K562 (cell line): ENCODE results near the gene CLDN14. TPM values are rescaled to one million over a fixed set of nuclear protein-coding genes. Genes with fewer than 3 reads are reported as not detected.

Experiments
- ATAC-seq: fragments of 200-7000 bp; cut with Tn5 transposase; 3 replicates; pipeline ENCODE4 v1.9.1; 2020; ENCODE audit warnings: moderate library complexity
- BruUV-seq: library from RNA; stranded (reverse); fragments of 400-500 nt; replicated peaks from 2 replicates; lab custom pipeline; 2021; lab: Mats Ljungman, UMichigan
- CTCF ChIA-PET: fragments of 300-600 bp; formaldehyde crosslinking; extraction: SDS; loops from one replicate; lab custom pipeline; 2021; ENCODE audit warnings: low intra/inter-chr PET ratio; lab: Yijun Ruan, JAX
- POLR2A ChIA-PET: fragments of 300-600, 350-650 bp; sonication (Branson Sonifier 250); formaldehyde crosslinking; extraction: SDS; loops from one replicate; lab custom pipeline; 2021; ENCODE audit warnings: antibody characterized with exemption, inconsistent platforms; lab: Yijun Ruan, JAX
- DNase-seq, 4 experiments: peaks; one replicate each; pipeline versions ENCODE4 v3.0.0 to v3.0.0-alpha.2; 2011 to 2018; ENCODE audit warnings: low spot score in 3 of 4, mixed read lengths in 3 of 4; ENCODE audit errors: extremely low read depth in 1 of 4
- FAIRE-seq: peaks from 2 replicates; lab custom pipeline; 2011; peaks lifted over from hg19 to GRCh38; lab: Jason Lieb, UNC
- H2AFZ ChIP-seq: 2 replicates; pipeline ENCODE4 v1.6.0; 2011; ENCODE audit warnings: low read depth, low read length, control low read depth, inconsistent platforms
- H3K27ac ChIP-seq: fragments of 200-600 bp; 3 replicates; pipeline ENCODE4 v1.8.0; 2011; ENCODE audit warnings: low read depth, mild to moderate bottlenecking, control low read depth, inconsistent platforms, low read length, moderate library complexity, mixed read lengths; ENCODE audit errors: extremely low read depth
- H3K27me3 ChIP-seq, 2 experiments: fragments of 300-600 bp in 1 of 2; 2 replicates in 1 of 2; 3 replicates in 1 of 2; pipeline versions ENCODE4 v1.6.0 to v1.8.0; 2011; ENCODE audit warnings: inconsistent platforms in 2 of 2, low read length in 2 of 2, mild to moderate bottlenecking in 1 of 2, mixed read lengths in 1 of 2, moderate library complexity in 1 of 2; ENCODE audit not compliant: control insufficient read depth in 2 of 2, insufficient read depth in 2 of 2
- H3K36me3 ChIP-seq: fragments of 300-600 bp; 3 replicates; pipeline ENCODE4 v1.8.0; 2011; ENCODE audit warnings: mild to moderate bottlenecking, low read length, inconsistent platforms; ENCODE audit not compliant: control insufficient read depth, insufficient read depth
- H3K4me1 ChIP-seq, 2 experiments: fragments of 200-600 bp in 1 of 2; replicated peaks in 1 of 2; 2 replicates in 1 of 2; 3 replicates in 1 of 2; pipeline versions ENCODE4 v1.5.1 to v1.8.0; 2011; ENCODE audit warnings: inconsistent platforms in 2 of 2, low read length in 2 of 2, mild to moderate bottlenecking in 1 of 2, mixed read lengths in 1 of 2, moderate library complexity in 1 of 2; ENCODE audit not compliant: control insufficient read depth in 2 of 2, insufficient read depth in 2 of 2
- H3K4me2 ChIP-seq: 2 replicates; pipeline ENCODE4 v1.6.1; 2011; ENCODE audit warnings: low read length, control low read depth, inconsistent platforms, mixed read lengths; ENCODE audit not compliant: insufficient read depth
- H3K4me3 ChIP-seq: fragments of 200-600 bp; sonication (generic), shearing (Covaris generic); 2 replicates; pipeline ENCODE4 v1.5.1; 2016; ENCODE audit warnings: control low read depth, inconsistent platforms
- H3K79me2 ChIP-seq: fragments of 200-600 bp; 3 replicates; pipeline ENCODE4 v1.8.0; 2011; ENCODE audit warnings: low read length, inconsistent platforms; ENCODE audit not compliant: control insufficient read depth, insufficient read depth
- H3K9ac ChIP-seq, 2 experiments: 2 replicates each; pipeline versions ENCODE4 v1.6.0 to v1.6.1; 2011; ENCODE audit warnings: low read depth in 2 of 2, low read length in 2 of 2, control low read depth in 1 of 2, inconsistent platforms in 1 of 2, mild to moderate bottlenecking in 1 of 2, mixed read lengths in 1 of 2; ENCODE audit not compliant: insufficient read depth in 1 of 2
- H3K9me1 ChIP-seq: one replicate; pipeline ENCODE4 v1.6.0; 2011; ENCODE audit warnings: inconsistent platforms, mild to moderate bottlenecking, low read length, moderate library complexity; ENCODE audit not compliant: control insufficient read depth, insufficient read depth
- H3K9me3 ChIP-seq: replicated peaks from 2 replicates; pipeline ENCODE4 v1.5.1; 2011; ENCODE audit warnings: low read depth, low read length, inconsistent platforms; ENCODE audit not compliant: control insufficient read depth, insufficient read depth
- H4K20me1 ChIP-seq: replicated peaks from 2 replicates; pipeline ENCODE4 v1.6.1; 2011; ENCODE audit warnings: low read length, inconsistent platforms, mixed read lengths; ENCODE audit not compliant: control insufficient read depth, insufficient read depth
- EHMT2 ChIP-seq: fragments of 450-650 bp; IDR thresholded peaks from 2 replicates; pipeline ENCODE4 v1.6.1; 2018; ENCODE audit warnings: antibody characterized with exemption
- HMGXB4 ChIP-seq: sonication (generic); formaldehyde crosslinking; IDR thresholded peaks from 2 replicates; pipeline ENCODE4 v1.8.1; 2023; ENCODE audit warnings: mild to moderate bottlenecking, missing genetic modification reagents
- MECOM ChIP-seq: fragments of 250-450 bp; sonication (Bioruptor Pico); IDR thresholded peaks from 2 replicates; pipeline ENCODE4 v1.8.0; 2022; ENCODE audit warnings: inconsistent platforms
- PATZ1 ChIP-seq: fragments of 250-450 bp; sonication (Bioruptor Pico); IDR thresholded peaks from 2 replicates; pipeline ENCODE4 v1.5.0; 2020; ENCODE audit warnings: mild to moderate bottlenecking, borderline replicate concordance
- RCOR1 ChIP-seq, 2 experiments: IDR thresholded peaks; 2 replicates each; pipeline ENCODE4 v1.6.1; 2012; ENCODE audit warnings: low read depth in 2 of 2, low read length in 2 of 2, borderline replicate concordance in 1 of 2, improper control_type of control experiment in 1 of 2
- SPI1 ChIP-seq: IDR thresholded peaks from 2 replicates; pipeline ENCODE4 v1.6.1; 2011; ENCODE audit warnings: low read depth, low read length, control low read depth, borderline replicate concordance
- TEAD1 ChIP-seq, 2 experiments: fragments of 450-650 bp in 1 of 2; sonication (generic) in 1 of 2; formaldehyde crosslinking; IDR thresholded peaks; 2 replicates each; pipeline versions ENCODE4 v1.4.0 to v1.8.0; 2020 to 2022; ENCODE audit warnings: mild to moderate bottlenecking in 2 of 2, missing genetic modification reagents in 1 of 2
- TGIF2 ChIP-seq: sonication (generic); formaldehyde crosslinking; IDR thresholded peaks from 2 replicates; pipeline ENCODE4 v1.8.1; 2022; ENCODE audit warnings: mild to moderate bottlenecking, missing genetic modification reagents, moderate library complexity
- ZBTB7A ChIP-seq: IDR thresholded peaks from 2 replicates; pipeline ENCODE4 v1.6.1; 2011; ENCODE audit warnings: low read depth, mild to moderate bottlenecking, low read length, moderate library complexity, borderline replicate concordance; ENCODE audit not compliant: control insufficient read depth
- ZFP91 ChIP-seq: sonication (generic); formaldehyde crosslinking; IDR thresholded peaks from 2 replicates; pipeline ENCODE4 v1.8.0; 2022; ENCODE audit warnings: mild to moderate bottlenecking, missing genetic modification reagents
- ZNF311 ChIP-seq: fragments of 250-450 bp; sonication (Bioruptor Pico); IDR thresholded peaks from 2 replicates; pipeline ENCODE4 v1.4.0; 2020; ENCODE audit warnings: mild to moderate bottlenecking, moderate library complexity
- ZNF347 ChIP-seq: fragments of 450-650 bp; formaldehyde crosslinking; IDR thresholded peaks from 2 replicates; pipeline ENCODE4 v1.4.0; 2020; ENCODE audit warnings: low read depth, mild to moderate bottlenecking, moderate library complexity
- WGBS: fragments of 100-300 bp; shearing (Covaris generic); methylation state at CpG from one replicate; pipeline ENCODE4 v1.1.6; 2016; ENCODE audit warnings: low coverage, mixed read lengths; ENCODE audit not compliant: insufficient coverage; ENCODE audit errors: missing lambda C conversion rate; 5-methylcytosine and 5-hydroxymethylcytosine counted together
- in situ Hi-C: fragments of 300-500 bp; cut with MboI; formaldehyde crosslinking; loops from 4 replicates; pipeline ENCODE4 v1.15.0; 2018; ENCODE audit warnings: inconsistent platforms, mixed read lengths
- intact Hi-C: fragments of 100-400 bp; cut with micrococcal nuclease; formaldehyde crosslinking; loops from 2 replicates; pipeline ENCODE4 v1.14.2; 2022
- polyA plus RNA-seq, 8 experiments: library from polyadenylated mRNA; depleted of rRNA in 4 of 8; stranded (reverse) in 5 of 8; unstranded in 3 of 8; fragments of >200 nt; fragmentation: Nextera tagmentation in 2 of 8; fragmentation: Illumina TruSeq in 1 of 8; extraction: Ambion mirVana in 2 of 8; extraction: Trizol in 1 of 8; gene quantifications; 2 replicates each; pipeline versions ENCODE4 v1.2.1 to v1.2.3, GENCODE V29; 2011 to 2014; ENCODE audit warnings: inconsistent platforms in 1 of 8, missing spikeins in 1 of 8
- total RNA-seq, 7 experiments: library from RNA; depleted of rRNA in 6 of 7; stranded (reverse); fragments of >200 nt in 6 of 7; fragmentation: Illumina TruSeq in 2 of 7; extraction: Trizol in 2 of 7; gene quantifications; 2 replicates each; pipeline versions ENCODE4 v1.2.1 to v1.2.3, GENCODE V29; 2011 to 2021; ENCODE audit warnings: low replicate concordance in 1 of 7

CLDN14 gene
- total and polyA plus RNA-seq, 9 of the 15 experiments (the other 6 are each of a cell fraction or from before 2014, with no cell fraction given), result not detected

GRCh38 chr21:36491209-36491910, 11.4 kb upstream of the CLDN14 start:
- TF ChIP-seq ZNF347 (CRISPR knock-in tag) (no peak), TGIF2 (CRISPR knock-in tag) (no peak), TEAD1 (CRISPR knock-in tag; IDR thresholded peaks at IDR 0.05) (no peak), RCOR1 (IDR thresholded peaks at IDR 0.05; ENCODE audit: borderline replicate concordance in 1 of 2, low read depth in 2 of 2, low read length in 2 of 2) (no peak), EHMT2 (no peak), ZNF311 (no peak), ZFP91 (CRISPR knock-in tag) (no peak), MECOM (no peak), HMGXB4 (CRISPR knock-in tag) (no peak), PATZ1 (no peak), SPI1 (no peak), ZBTB7A (no peak)
- CTCF ChIA-PET, result no interaction called here
- ATAC-seq, result no peak
- Histone ChIP-seq H3K79me2 (no peaks in the 10 kb centered on the region), H3K9ac (no peak overlapping the region), H2AFZ (no peak overlapping the region), H3K4me2 (no peak overlapping the region), H3K36me3 (no peaks in the 10 kb centered on the region), H3K27ac (no peak overlapping the region), H3K4me3 (no peak overlapping the region), H3K9me1 (no peaks in the 10 kb centered on the region), H3K9me3 (no peaks in the 10 kb centered on the region), H3K27me3 (peaks cover 43 to 68% of the 10 kb centered on the region in 2 experiments), H3K4me1 (no peaks in the 10 kb centered on the region), H4K20me1 (no peaks in the 10 kb centered on the region; the same call in 1 of the 2 replicates)
- intact Hi-C loops (no loop called here), in situ Hi-C loops (no loop called here)
- no TSS peak for BruUV-seq
- POLR2A ChIA-PET, result interaction anchor here (0.7 to 1.3 kb wide), 3 partner anchors 11 to 369 kb away, joined by 3 read pairs; no protein-coding TSS in a partner anchor
- DNase-seq, result no peak
- no peak for FAIRE-seq
- WGBS, result 22% methylated on average over 16 of the region's 16 CpGs
